ENCODE data around the gene EFHC2. TPM values are rescaled to one million over a fixed set of nuclear protein-coding genes. Genes with fewer than 3 reads are reported as not detected.
"Not testable (repeated sequence)": the region's sequence is repeated elsewhere in the genome, so short reads cannot be mapped to it uniquely, and the experiment has no call there.

EFHC2 gene
- total RNA-seq, 1 donor from 2014 or later, result 0.80 TPM

GRCh38 chrX:44227991-44228390 is 115.5 kb downstream of the EFHC2 start:
- ATAC-seq, result no peak

GRCh38 chrX:44225667-44226066 is 117.8 kb downstream of the EFHC2 start:
- ATAC-seq, result no peak

- no peak for ATAC-seq
Measured at GRCh38 chrX:44224760-44225159, 118.7 kb downstream of the EFHC2 start.

GRCh38 chrX:44223150-44223549 is 120.3 kb downstream of the EFHC2 start:
- peak; percentile 91 for ATAC-seq

GRCh38 chrX:44218465-44218864 is 125.0 kb downstream of the EFHC2 start:
- ATAC-seq, result no peak

- ATAC-seq, result no peak
Measured at GRCh38 chrX:44216171-44216570, 127.3 kb downstream of the EFHC2 start.

GRCh38 chrX:44203791-44204190 is 139.7 kb downstream of the EFHC2 start:
- ATAC-seq, result no peak

GRCh38 chrX:44202596-44202995 is 140.9 kb downstream of the EFHC2 start:
- ATAC-seq, result no peak

- ATAC-seq, result no peak
Measured at GRCh38 chrX:44189116-44189515, 154.4 kb downstream of the EFHC2 start.

- not testable (repeated sequence) for ATAC-seq
Measured at GRCh38 chrX:44187915-44188314, 155.6 kb downstream of the EFHC2 start.

- ATAC-seq, result peak; percentile 80
Measured at GRCh38 chrX:44183329-44183728, 160.1 kb downstream of the EFHC2 start.

- no peak for ATAC-seq
Measured at GRCh38 chrX:44178274-44179053, 165.0 kb downstream of the EFHC2 start.

- ATAC-seq, result no peak
Measured at GRCh38 chrX:44175455-44175854, 168.0 kb downstream of the EFHC2 start.

GRCh38 chrX:44174061-44174460 is 169.4 kb downstream of the EFHC2 start:
- no peak for ATAC-seq

GRCh38 chrX:44173219-44173618 is 170.3 kb downstream of the EFHC2 start:
- no peak for ATAC-seq

- no peak for ATAC-seq
Measured at GRCh38 chrX:44167116-44167515, 176.4 kb downstream of the EFHC2 start.

- ATAC-seq, result no peak
Measured at GRCh38 chrX:44162964-44163475, 180.5 kb downstream of the EFHC2 start.

GRCh38 chrX:44157858-44158257 is 185.6 kb downstream of the EFHC2 start:
- ATAC-seq, result no peak

- no peak for ATAC-seq
Measured at GRCh38 chrX:44157283-44157682, 186.2 kb downstream of the EFHC2 start.

GRCh38 chrX:44156726-44157125 is 186.7 kb downstream of the EFHC2 start:
- no peak for ATAC-seq

GRCh38 chrX:44155126-44155525 is 188.3 kb downstream of the EFHC2 start:
- no peak for ATAC-seq

- no peak for ATAC-seq
Measured at GRCh38 chrX:44152852-44153251, 190.6 kb downstream of the EFHC2 start.

- ATAC-seq, result no peak
Measured at GRCh38 chrX:44147130-44147529, 196.3 kb downstream of the EFHC2 start.

- ATAC-seq, result no peak
Measured at GRCh38 chrX:44144177-44144945, 199.1 kb downstream of the EFHC2 start.

All from esophagus mucosa (tissue), 1 donor.